Stomach (tissue), 9 donors: Measurements from ENCODE around the gene WDR26. TPM values are rescaled to one million over a fixed set of nuclear protein-coding genes. Genes with fewer than 3 reads are reported as not detected.

Experiments
- DNase-seq, 2 donors: peaks; one replicate each; pipeline versions ENCODE4 v3.0.0 to v3.0.0-alpha.2; 2013 to 2019
- H3K27ac ChIP-seq, 5 donors: fragments of 200-600 bp in 4 of 5; sonication (generic) in 4 of 5; one replicate each; pipeline ENCODE4 v1.5.1; 2013 to 2019; ENCODE audit warnings: mild to moderate bottlenecking in 1 of 5, moderate library complexity in 1 of 5
- H3K27me3 ChIP-seq, 3 donors: fragments of 200-600 bp; sonication (generic); one replicate each; pipeline ENCODE4 v1.5.1; 2017 to 2019; ENCODE audit warnings: mixed run types in 1 of 3
- H3K36me3 ChIP-seq, 4 donors: fragments of 200-600 bp; sonication (generic); 1 replicate in 3 of 4; 2 replicates in 1 of 4; pipeline ENCODE4 v1.5.1; 2016 to 2019
- H3K4me1 ChIP-seq, 4 donors: fragments of 200-600 bp; sonication (generic); one replicate each; pipeline ENCODE4 v1.5.1; 2016 to 2019
- H3K4me3 ChIP-seq, 4 donors: fragments of 200-600 bp; sonication (generic) in 3 of 4; one replicate each; pipeline ENCODE4 v1.5.1; 2016 to 2019; ENCODE audit warnings: mild to moderate bottlenecking in 1 of 4
- H3K9me3 ChIP-seq, 4 donors: fragments of 200-600 bp; sonication (generic); one replicate each; pipeline ENCODE4 v1.5.1; 2016 to 2019
- EP300 ChIP-seq: sonication (generic); formaldehyde crosslinking; IDR thresholded peaks from one replicate; pipeline ENCODE4 v1.6.1; 2017; ENCODE audit warnings: antibody characterized with exemption
- POLR2A ChIP-seq, 4 donors: fragments of 450-650 bp; IDR thresholded peaks; one replicate each; pipeline ENCODE4 v1.6.1; 2016; ENCODE audit warnings: antibody characterized with exemption in 4 of 4, control low read depth in 2 of 4, mild to moderate bottlenecking in 1 of 4, moderate library complexity in 1 of 4
- POLR2AphosphoS5 ChIP-seq, 3 donors: sonication (generic); formaldehyde crosslinking; IDR thresholded peaks; one replicate each; pipeline ENCODE4 v1.6.1; 2016; ENCODE audit warnings: antibody characterized with exemption in 3 of 3
- WGBS, 5 donors: extraction: QIAGEN DNeasy Blood & Tissue Kit in 3 of 5; methylation state at CpG; one replicate each; pipeline versions ENCODE4 v1.1.5 to v1.1.7; 2013 to 2018; 5-methylcytosine and 5-hydroxymethylcytosine counted together
- intact Hi-C: fragments of 100-400 bp; cut with DNase I; formaldehyde crosslinking; loops from one replicate; pipeline ENCODE4 v1.15.1; 2023; ENCODE audit warnings: low total_unique reads
- polyA plus RNA-seq, 3 donors: library from polyadenylated mRNA; stranded (reverse); fragments of 200-250 nt; gene quantifications; one replicate each; pipeline ENCODE4 v1.2.3, GENCODE V29; 2013
- total RNA-seq, 5 donors: library from RNA; depleted of rRNA; stranded (reverse); fragments of >200 nt; gene quantifications; one replicate each; pipeline versions ENCODE4 v1.1.0 to v1.2.3, GENCODE V29; 2014 to 2016
- TF ChIP-seq, protein P1 (sequence below), 7 experiments: fragments of 450-650 bp in 4 of 7; fragments of 200-600 bp in 3 of 7; sonication (generic) in 3 of 7; IDR thresholded peaks; one replicate each; pipeline ENCODE4 v1.5.1; 2016 to 2019; ENCODE audit warnings: antibody characterized with exemption in 7 of 7, control low read depth in 2 of 7, mild to moderate bottlenecking in 1 of 7
- donor health status: healthy with polysubstance abuse.
- donor health status: Bipolar disorder and iron deficiency.
- donor health status: healthy.

WDR26 gene
- total and polyA plus RNA-seq, 8 donors: 17.0 to 154 (median 26.0) TPM

DNA sequence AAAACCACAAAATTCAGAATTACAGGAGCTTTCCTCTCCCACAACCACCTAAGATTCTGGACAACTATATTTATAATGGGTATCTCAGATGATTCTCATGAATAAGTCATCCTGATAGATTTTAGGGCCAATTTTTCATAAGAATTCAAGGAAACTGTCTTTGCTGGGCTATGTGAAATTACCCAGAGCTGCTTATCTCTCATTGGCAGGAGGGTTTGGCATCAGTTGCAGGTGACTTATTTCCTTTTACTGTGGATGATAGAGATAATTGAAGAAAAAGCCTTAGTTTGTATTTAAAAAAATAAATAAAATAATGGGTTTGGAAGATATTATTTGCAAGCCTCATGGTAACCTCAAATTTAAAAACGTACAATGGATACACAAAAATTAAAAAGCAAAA is 38.2 kb upstream of the WDR26 start:
- no peak for TF ChIP-seq POLR2A (IDR thresholded peaks at IDR 0.05)
- no peak for TF ChIP-seq POLR2AphosphoS5 (IDR thresholded peaks at IDR 0.05)
- TF ChIP-seq, protein P1, sequence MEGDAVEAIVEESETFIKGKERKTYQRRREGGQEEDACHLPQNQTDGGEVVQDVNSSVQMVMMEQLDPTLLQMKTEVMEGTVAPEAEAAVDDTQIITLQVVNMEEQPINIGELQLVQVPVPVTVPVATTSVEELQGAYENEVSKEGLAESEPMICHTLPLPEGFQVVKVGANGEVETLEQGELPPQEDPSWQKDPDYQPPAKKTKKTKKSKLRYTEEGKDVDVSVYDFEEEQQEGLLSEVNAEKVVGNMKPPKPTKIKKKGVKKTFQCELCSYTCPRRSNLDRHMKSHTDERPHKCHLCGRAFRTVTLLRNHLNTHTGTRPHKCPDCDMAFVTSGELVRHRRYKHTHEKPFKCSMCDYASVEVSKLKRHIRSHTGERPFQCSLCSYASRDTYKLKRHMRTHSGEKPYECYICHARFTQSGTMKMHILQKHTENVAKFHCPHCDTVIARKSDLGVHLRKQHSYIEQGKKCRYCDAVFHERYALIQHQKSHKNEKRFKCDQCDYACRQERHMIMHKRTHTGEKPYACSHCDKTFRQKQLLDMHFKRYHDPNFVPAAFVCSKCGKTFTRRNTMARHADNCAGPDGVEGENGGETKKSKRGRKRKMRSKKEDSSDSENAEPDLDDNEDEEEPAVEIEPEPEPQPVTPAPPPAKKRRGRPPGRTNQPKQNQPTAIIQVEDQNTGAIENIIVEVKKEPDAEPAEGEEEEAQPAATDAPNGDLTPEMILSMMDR (IDR thresholded peaks at IDR 0.05): no peak
- TF ChIP-seq EP300: no peak
- Histone ChIP-seq H3K27me3 (no peaks in the 10 kb centered on the region), H3K4me1 (no peaks in the 10 kb centered on the region), H3K36me3 (no peaks in the 10 kb centered on the region), H3K27ac (no peak overlapping the region), H3K4me3 (no peak overlapping the region), H3K9me3 (no peaks in the 10 kb centered on the region)
- DNase-seq: no peak
- 54 to 84% (median 71%) methylated on average over 1 of the region's 1 CpG for WGBS, 5 donors
- intact Hi-C loops: no loop called here

DNA sequence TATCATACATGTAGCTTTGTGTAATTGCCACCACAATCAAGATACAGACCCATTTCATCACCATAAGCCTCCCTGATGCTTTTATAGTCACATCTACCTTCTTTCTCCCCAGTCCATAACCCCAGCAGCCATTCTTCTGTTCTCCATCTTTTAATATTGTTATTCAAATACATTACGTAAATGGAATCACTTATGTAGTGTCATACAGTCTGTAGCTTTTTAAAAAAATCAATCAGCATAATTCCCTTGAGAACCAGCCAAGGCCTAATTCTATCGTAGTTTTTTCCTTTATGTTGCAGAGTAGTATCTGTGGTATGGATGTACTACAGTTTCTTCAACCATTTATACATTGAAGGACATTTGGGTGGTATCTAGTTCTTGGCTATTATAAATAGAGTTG is 31.6 kb upstream of the WDR26 start:
- no peak for DNase-seq
- H3K27me3 ChIP-seq: no peaks in the 10 kb centered on the region
- no peaks in the 10 kb centered on the region for H3K4me1 ChIP-seq
- H3K27ac ChIP-seq: no peak overlapping the region
- no peak for TF ChIP-seq POLR2A (IDR thresholded peaks at IDR 0.05)
- TF ChIP-seq, protein P1 (IDR thresholded peaks at IDR 0.05): no peak
- TF ChIP-seq POLR2AphosphoS5 (IDR thresholded peaks at IDR 0.05): no peak
- no peak for TF ChIP-seq EP300
- H3K4me3 ChIP-seq: no peak overlapping the region
- intact Hi-C loops: no loop called here
- WGBS, 5 donors: 77 to 93% (median 82%) methylated on average over 2 of the region's 2 CpGs
- H3K36me3 ChIP-seq: no peaks in the 10 kb centered on the region
- H3K9me3 ChIP-seq: no peaks in the 10 kb centered on the region

DNA sequence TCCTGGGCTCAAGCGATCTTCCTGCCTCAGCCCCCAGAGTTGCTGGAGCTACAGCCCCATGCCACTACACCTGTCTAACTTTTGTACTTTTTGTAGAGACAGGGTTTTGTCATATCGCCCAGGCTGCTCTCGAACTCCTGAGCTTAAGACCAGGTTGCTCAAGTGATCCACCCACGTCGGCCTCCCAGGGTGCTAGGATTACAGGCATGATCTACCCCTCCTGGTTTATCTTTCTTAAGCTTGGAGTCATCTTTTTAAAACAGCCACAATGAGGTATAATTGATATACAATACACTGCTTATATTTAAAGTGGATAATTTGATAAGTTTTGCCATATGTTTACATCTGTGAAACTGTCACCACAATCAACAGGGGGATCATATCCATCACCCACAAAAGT is 25.4 kb upstream of the WDR26 start:
- no peak for DNase-seq
- Histone ChIP-seq H3K27ac (peak overlapping the region in 3 of 5 donors; percentile 8 to 34 (median 32)), H3K27me3 (no peaks in the 10 kb centered on the region), H3K36me3 (no peaks in the 10 kb centered on the region), H3K4me3 (no peak overlapping the region), H3K9me3 (no peaks in the 10 kb centered on the region), H3K4me1 (peaks cover 9 to 33% (median 21%) of the 10 kb centered on the region in 4 donors)
- intact Hi-C loops: loop anchor here (10.0 kb wide), 1 partner anchor 345 kb away; the partner anchor contains the start of gene FBXO28
- WGBS, 5 donors: 79 to 90% (median 89%) methylated on average over 5 of the region's 5 CpGs
- TF ChIP-seq EP300 (no peak), POLR2A (IDR thresholded peaks at IDR 0.05) (no peak), POLR2AphosphoS5 (IDR thresholded peaks at IDR 0.05) (no peak)
- TF ChIP-seq, protein P1 (IDR thresholded peaks at IDR 0.05): no peak

DNA sequence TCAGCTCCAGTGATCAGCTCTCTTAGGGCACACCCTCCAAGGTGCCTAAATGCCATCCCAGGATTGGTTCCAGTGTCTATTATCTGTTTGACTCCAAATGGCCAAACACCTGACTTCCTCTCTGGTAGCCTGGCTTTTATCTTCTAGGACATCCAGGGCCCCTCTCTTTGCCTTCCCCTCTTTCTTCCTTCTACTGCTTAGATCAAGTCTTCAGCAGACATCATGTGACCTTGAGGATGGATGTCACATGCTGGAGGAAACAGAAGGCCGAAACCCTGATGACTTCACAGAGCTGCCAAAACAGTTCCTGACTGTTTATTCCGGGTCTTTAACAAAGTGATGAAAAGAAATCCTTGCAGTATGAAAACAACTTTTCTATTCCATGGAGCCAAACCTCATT is 24.4 kb upstream of the WDR26 start:
- H3K4me3 ChIP-seq: no peak overlapping the region
- no peak for TF ChIP-seq EP300
- TF ChIP-seq POLR2A (IDR thresholded peaks at IDR 0.05): no peak
- DNase-seq: peak in 1 of 2 donors; percentile 30
- H3K27me3 ChIP-seq: no peaks in the 10 kb centered on the region
- no peaks in the 10 kb centered on the region for H3K9me3 ChIP-seq
- no peaks in the 10 kb centered on the region for H3K36me3 ChIP-seq
- intact Hi-C loops: loop anchor here (10.0 kb wide), 1 partner anchor 344 kb away; the partner anchor contains the start of gene FBXO28
- H3K4me1 ChIP-seq: peaks cover 9 to 43% (median 21%) of the 10 kb centered on the region in 4 donors
- 31 to 44% (median 36%) methylated on average over 2 of the region's 2 CpGs for WGBS, 5 donors
- H3K27ac ChIP-seq: peak overlapping the region in 2 of 5 donors; percentile 32 to 77

DNA sequence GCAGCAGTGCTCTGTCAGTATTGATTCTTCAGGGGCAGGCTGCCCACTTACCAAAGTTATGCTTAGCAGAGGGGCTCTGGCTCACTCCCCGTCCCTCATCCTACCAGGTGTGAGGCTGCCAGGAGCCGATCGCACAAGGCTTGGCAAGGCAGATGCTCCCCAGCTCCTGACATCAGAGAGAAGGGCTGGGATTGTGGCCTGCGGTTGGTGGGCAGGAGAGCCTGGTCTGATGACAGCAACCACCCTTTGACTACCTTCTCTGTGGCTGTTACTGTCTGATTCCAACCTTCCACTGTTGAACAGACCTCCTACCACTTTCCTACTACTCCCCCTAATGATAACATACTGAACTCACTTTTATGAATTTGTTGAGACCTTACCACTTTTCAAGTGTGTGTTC is 23.7 kb upstream of the WDR26 start:
- H3K36me3 ChIP-seq: no peaks in the 10 kb centered on the region
- H3K27me3 ChIP-seq: no peaks in the 10 kb centered on the region
- H3K4me1 ChIP-seq: peaks cover 9 to 47% (median 21%) of the 10 kb centered on the region in 4 donors
- H3K27ac ChIP-seq: peak overlapping the region in 1 of 5 donors; percentile 77
- H3K9me3 ChIP-seq: no peaks in the 10 kb centered on the region
- 93 to 100% (median 97%) methylated on average over 4 of the region's 4 CpGs for WGBS, 5 donors
- no peak for DNase-seq
- H3K4me3 ChIP-seq: no peak overlapping the region
- intact Hi-C loops: loop anchor here (10.0 kb wide), 1 partner anchor 343 kb away; the partner anchor contains the start of gene FBXO28
- TF ChIP-seq EP300 (no peak), POLR2A (IDR thresholded peaks at IDR 0.05) (no peak), POLR2AphosphoS5 (IDR thresholded peaks at IDR 0.05) (no peak)
- TF ChIP-seq, protein P1 (IDR thresholded peaks at IDR 0.05): no peak
